Measurements from ENCODE around the gene RSPO1. TPM values are rescaled to one million over a fixed set of nuclear protein-coding genes. Genes with fewer than 3 reads are reported as not detected.
"Not testable (repeated sequence)": the region's sequence is repeated elsewhere in the genome, so short reads cannot be mapped to it uniquely, and the experiment has no call there.

Gene RSPO1
- 0.07 TPM in 1 of 2 replicates, not detected in the other for polyA plus RNA-seq (2011; rRNA removed)
- polyA plus RNA-seq (2012; cell fraction: cytosol; rRNA removed), result 0.05 and 0.09 TPM in 2 replicates
- polyA plus RNA-seq (2012; cell fraction: nucleus; rRNA removed), result 0.04 TPM in 1 of 2 replicates, not detected in the other
- polyA plus RNA-seq (2017; fragmentation: RNase III; extraction: RNeasy Plus Mini Kit Qiagen cat#74134 plus additional on column Dnase treatment), result 0.05 to 0.12 TPM in 2 of 3 replicates, not detected in the other
- not detected in 2 replicates for polyA minus RNA-seq (2011; rRNA and poly(A)+ RNA removed)

- POLR2A ChIA-PET, result no interaction called here
- WGBS (ENCODE audit: missing lambda C conversion rate), result 9% methylated on average over 8 of the region's 72 CpGs
- Histone ChIP-seq H3K4me1 (no peaks in the 10 kb centered on the region), H3K4me2 (peak within 1 kb of the TSS; percentile 70), H3K9me3 (no peaks in the 10 kb centered on the region), H3K27ac (peak within 1 kb of the TSS in 1 of 2 experiments; percentile 63; a peak in 2 of 6 replicates), H3K4me3 (peak within 1 kb of the TSS; percentile 41)
- no peak for TF ChIP-seq NPAS2 (CRISPR knock-in tag; IDR thresholded peaks at IDR 0.05; ENCODE audit: borderline replicate concordance)
- TF ChIP-seq CEBPB (IDR thresholded peaks at IDR 0.05), result peak in 1 of 2 experiments; percentile 18; a peak in 1 of 4 replicates
- CTCF ChIA-PET, result interaction anchor here (1.5 kb wide), 1 partner anchor 32 kb away, joined by 4 read pairs; no protein-coding TSS in a partner anchor
- peak; percentile 60 to 78 for ATAC-seq
- no peak for FAIRE-seq
- peak; percentile 14 to 22 for DNase-seq (ENCODE audit: low read depth in 1 of 2, low spot score in 1 of 2)
These were observed at the start of gene RSPO1 for GRCh38 chr1:37634244-37634991. Gene RSPO1 (minus strand): TSS chr1:37634892. CDS start chr1:37629661, 5,231 bp downstream.

- POLR2A ChIA-PET; H3K4me2 ChIP-seq; H3K9me3 ChIP-seq; ATAC-seq; H3K27ac ChIP-seq; H3K4me1 ChIP-seq; DNase-seq (ENCODE audit: low read depth in 1 of 2, low spot score in 1 of 2); H3K4me3 ChIP-seq; FAIRE-seq: not testable (repeated sequence)
- CTCF ChIA-PET, result interaction anchor here (1.2 to 7.7 kb wide), 10 partner anchors 8 to 1297 kb away, joined by 3 to 128 read pairs (median 8); partner anchors contain the start of gene CDCA8
- 92% methylated on average over 9 of the region's 9 CpGs for WGBS (ENCODE audit: missing lambda C conversion rate)
These were observed 49.5 kb upstream of the RSPO1 start for GRCh38 chr1:37684182-37684581.

- no peak for FAIRE-seq
- ChIA-PET POLR2A (no interaction called here), CTCF (interaction anchor here (0.7 to 7.7 kb wide), 45 partner anchors 8 to 1296 kb away, joined by 3 to 128 read pairs (median 4); partner anchors contain the start of genes CDCA8, GNL2 and MEAF6)
- H3K27ac ChIP-seq, result no peak overlapping the region
- no peaks in the 10 kb centered on the region for H3K9me3 ChIP-seq
- no peak overlapping the region for H3K4me2 ChIP-seq
- ATAC-seq, result peak; percentile 59 to 87; a peak in 5 of 6 replicates
- TF ChIP-seq SMC3 (IDR thresholded peaks at IDR 0.05) (peak; percentile 71), KDM5A (IDR thresholded peaks at IDR 0.05) (no peak), CHD4 (IDR thresholded peaks at IDR 0.05; ENCODE audit: borderline replicate concordance) (no peak), CEBPB (IDR thresholded peaks at IDR 0.05) (no peak), E2F6 (IDR thresholded peaks at IDR 0.05; ENCODE audit: borderline replicate concordance, low read depth) (no peak), RAD21 (conservative IDR thresholded peaks at IDR 0.05 in 1 of 2, IDR thresholded peaks at IDR 0.05 in 1 of 2) (peak; percentile 75 to 79), BHLHE40 (IDR thresholded peaks at IDR 0.05; ENCODE audit: low read depth, low read length) (no peak), CTCF (IDR thresholded peaks at IDR 0.05) (peak; percentile 76), NFE2L2 (conservative IDR thresholded peaks at IDR 0.05; ENCODE audit: low read length) (no peak), HMGXB4 (CRISPR knock-in tag; IDR thresholded peaks at IDR 0.05; ENCODE audit: borderline replicate concordance) (no peak), ATOH8 (CRISPR knock-in tag; IDR thresholded peaks at IDR 0.05; ENCODE audit: low read depth) (no peak), HEYL (CRISPR knock-in tag; IDR thresholded peaks at IDR 0.05) (no peak), RARB (CRISPR knock-in tag; IDR thresholded peaks at IDR 0.05) (no peak), TFCP2L1 (CRISPR knock-in tag; IDR thresholded peaks at IDR 0.05) (no peak), FOXS1 (CRISPR knock-in tag; IDR thresholded peaks at IDR 0.05) (no peak), BCL3 (IDR thresholded peaks at IDR 0.05) (no peak), EHF (CRISPR knock-in tag; IDR thresholded peaks at IDR 0.05) (no peak), TP53 (CRISPR knock-in tag; IDR thresholded peaks at IDR 0.05) (no peak), EHMT2 (IDR thresholded peaks at IDR 0.05; ENCODE audit: low read depth) (no peak)
- WGBS (ENCODE audit: missing lambda C conversion rate), result 65% methylated on average over 5 of the region's 5 CpGs
- no peak overlapping the region for H3K4me3 ChIP-seq
- H3K4me1 ChIP-seq, result no peaks in the 10 kb centered on the region
- DNase-seq (ENCODE audit: low read depth in 1 of 2, low spot score in 1 of 2), result peak; percentile 40 to 44
These were observed 47.8 kb upstream of the RSPO1 start for GRCh38 chr1:37682334-37682987.
